Astrocyte (in vitro differentiated cells and primary cell): Measurements from ENCODE around the gene F13A1.

ENCODE experiments used
- EZH2 ChIP-seq: IDR thresholded peaks from 2 replicates; pipeline ENCODE4 v1.6.1; 2012; ENCODE audit warnings: mild to moderate bottlenecking, low read length, inconsistent platforms; ENCODE audit not compliant: insufficient read depth
- TF ChIP-seq, protein P1 (sequence below): IDR thresholded peaks from 2 replicates; pipeline ENCODE4 v1.5.1; 2011; ENCODE audit warnings: low read depth, mild to moderate bottlenecking, inconsistent platforms, low read length, moderate library complexity; ENCODE audit not compliant: insufficient read depth

GRCh38 chr6:6285679-6286078 is 34.8 kb downstream of the F13A1 start:
- TF ChIP-seq EZH2, result no peak
- TF ChIP-seq, protein P1, sequence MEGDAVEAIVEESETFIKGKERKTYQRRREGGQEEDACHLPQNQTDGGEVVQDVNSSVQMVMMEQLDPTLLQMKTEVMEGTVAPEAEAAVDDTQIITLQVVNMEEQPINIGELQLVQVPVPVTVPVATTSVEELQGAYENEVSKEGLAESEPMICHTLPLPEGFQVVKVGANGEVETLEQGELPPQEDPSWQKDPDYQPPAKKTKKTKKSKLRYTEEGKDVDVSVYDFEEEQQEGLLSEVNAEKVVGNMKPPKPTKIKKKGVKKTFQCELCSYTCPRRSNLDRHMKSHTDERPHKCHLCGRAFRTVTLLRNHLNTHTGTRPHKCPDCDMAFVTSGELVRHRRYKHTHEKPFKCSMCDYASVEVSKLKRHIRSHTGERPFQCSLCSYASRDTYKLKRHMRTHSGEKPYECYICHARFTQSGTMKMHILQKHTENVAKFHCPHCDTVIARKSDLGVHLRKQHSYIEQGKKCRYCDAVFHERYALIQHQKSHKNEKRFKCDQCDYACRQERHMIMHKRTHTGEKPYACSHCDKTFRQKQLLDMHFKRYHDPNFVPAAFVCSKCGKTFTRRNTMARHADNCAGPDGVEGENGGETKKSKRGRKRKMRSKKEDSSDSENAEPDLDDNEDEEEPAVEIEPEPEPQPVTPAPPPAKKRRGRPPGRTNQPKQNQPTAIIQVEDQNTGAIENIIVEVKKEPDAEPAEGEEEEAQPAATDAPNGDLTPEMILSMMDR, result no peak
